Measurements from ENCODE around the gene CASKIN1. TPM values are rescaled to one million over a fixed set of nuclear protein-coding genes. Genes with fewer than 3 reads are reported as not detected.

The CASKIN1 gene
- total and polyA plus RNA-seq, 4 donors = under 0.01 to 0.17 (median 0.09) TPM; not detected in 1

Small RNA genes within 50 kb of the gene (small RNA-seq; reads per million reads assigned to genes)
- gene MIR3180-5 = not detected
- gene MIR4516 = not detected
- not detected for gene RF00019
- gene SNORD60 = not detected

Other genes with a start within 250 kb of the CASKIN1 start
- not detected for gene RPL3L, start 241.9 kb downstream of the CASKIN1 start, total RNA-seq
- under 1 TPM in 1 of 2 donors, not detected in 1; 0.14 TPM for gene RPL3L, start 241.9 kb downstream of the CASKIN1 start, polyA plus RNA-seq
- 100 to 1,000 TPM in 1 of 2 donors, 10 to 100 TPM in 1; 93.9 to 110 TPM for gene NDUFB10, start 237.1 kb downstream of the CASKIN1 start, total RNA-seq
- gene NDUFB10, start 237.1 kb downstream of the CASKIN1 start, polyA plus RNA-seq = 100 to 1,000 TPM; 156 to 195 TPM
- 1,000 to 10,000 TPM in 1 of 2 donors, 100 to 1,000 TPM in 1; 621 to 1,440 TPM for gene RPS2, start 231.8 kb downstream of the CASKIN1 start, total RNA-seq
- gene RPS2, start 231.8 kb downstream of the CASKIN1 start, polyA plus RNA-seq = 1,000 to 10,000 TPM in 1 of 2 donors, 100 to 1,000 TPM in 1; 524 to 1,259 TPM
- gene RNF151, start 229.7 kb downstream of the CASKIN1 start, total RNA-seq = not detected
- gene RNF151, start 229.7 kb downstream of the CASKIN1 start, polyA plus RNA-seq = not detected
- gene TBL3, start 224.6 kb downstream of the CASKIN1 start, total RNA-seq = 10 to 100 TPM; 12.5 to 13.9 TPM
- 10 to 100 TPM; 14.5 to 24.3 TPM for gene TBL3, start 224.6 kb downstream of the CASKIN1 start, polyA plus RNA-seq
- under 1 TPM; 0.28 to 0.67 TPM for gene NOXO1, start 215.1 kb downstream of the CASKIN1 start, total RNA-seq
- under 1 TPM in 1 of 2 donors, not detected in 1; 0.63 TPM for gene NOXO1, start 215.1 kb downstream of the CASKIN1 start, polyA plus RNA-seq
- 1 to 10 TPM; 7.4 to 9.0 TPM for gene GFER, start 212.4 kb downstream of the CASKIN1 start, total RNA-seq
- gene GFER, start 212.4 kb downstream of the CASKIN1 start, polyA plus RNA-seq = 10 to 100 TPM; 21.3 to 28.4 TPM
- gene SYNGR3, start 206.6 kb downstream of the CASKIN1 start, total RNA-seq = under 1 TPM; 0.17 to 0.47 TPM
- gene SYNGR3, start 206.6 kb downstream of the CASKIN1 start, polyA plus RNA-seq = under 1 TPM in 1 of 2 donors, not detected in 1; 0.09 TPM
- gene ZNF598, start 186.8 kb downstream of the CASKIN1 start, total RNA-seq = 10 to 100 TPM; 12.8 to 19.7 TPM
- 10 to 100 TPM in 1 of 2 donors, 1 to 10 TPM in 1; 2.7 to 28.4 TPM for gene ZNF598, start 186.8 kb downstream of the CASKIN1 start, polyA plus RNA-seq
- 1 to 10 TPM; 1.3 to 8.4 TPM for gene NPW, start 176.8 kb downstream of the CASKIN1 start, total RNA-seq
- gene NPW, start 176.8 kb downstream of the CASKIN1 start, polyA plus RNA-seq = 10 to 100 TPM in 1 of 2 donors, 1 to 10 TPM in 1; 9.9 to 20.6 TPM
- 10 to 100 TPM; 36.6 to 85.8 TPM for gene NHERF2, start 169.7 kb downstream of the CASKIN1 start, total RNA-seq
- 100 to 1,000 TPM in 1 of 2 donors, 10 to 100 TPM in 1; 62.4 to 205 TPM for gene NHERF2, start 169.7 kb downstream of the CASKIN1 start, polyA plus RNA-seq
- 10 to 100 TPM; 10.4 to 12.7 TPM for gene NTHL1, start 148.8 kb downstream of the CASKIN1 start, total RNA-seq
- 100 to 1,000 TPM in 1 of 2 donors, 10 to 100 TPM in 1; 25.4 to 166 TPM for gene NTHL1, start 148.8 kb downstream of the CASKIN1 start, polyA plus RNA-seq
- gene TSC2, start 148.6 kb downstream of the CASKIN1 start, total RNA-seq = 10 to 100 TPM; 28.3 to 51.2 TPM
- 10 to 100 TPM; 23.3 to 29.1 TPM for gene TSC2, start 148.6 kb downstream of the CASKIN1 start, polyA plus RNA-seq
- 10 to 100 TPM; 30.6 to 58.4 TPM for gene PKD1, start 60.7 kb downstream of the CASKIN1 start, total RNA-seq
- 10 to 100 TPM in 1 of 2 donors, 1 to 10 TPM in 1; 8.0 to 20.6 TPM for gene PKD1, start 60.7 kb downstream of the CASKIN1 start, polyA plus RNA-seq
- gene RAB26, start 48.0 kb downstream of the CASKIN1 start, total RNA-seq = 1 to 10 TPM; 1.9 to 3.9 TPM
- 1 to 10 TPM; 2.6 to 3.4 TPM for gene RAB26, start 48.0 kb downstream of the CASKIN1 start, polyA plus RNA-seq
- 10 to 100 TPM; 33.2 to 34.8 TPM for gene TRAF7, start 40.8 kb downstream of the CASKIN1 start, total RNA-seq
- 10 to 100 TPM; 14.7 to 36.6 TPM for gene TRAF7, start 40.8 kb downstream of the CASKIN1 start, polyA plus RNA-seq
- 10 to 100 TPM; 11.1 to 14.4 TPM for gene MLST8, start 8.8 kb upstream of the CASKIN1 start, total RNA-seq
- gene MLST8, start 8.8 kb upstream of the CASKIN1 start, polyA plus RNA-seq = 10 to 100 TPM; 26.0 to 26.7 TPM
- 1 to 10 TPM; 1.9 TPM for gene BRICD5, start 14.3 kb upstream of the CASKIN1 start, total RNA-seq
- gene BRICD5, start 14.3 kb upstream of the CASKIN1 start, polyA plus RNA-seq = under 1 TPM; 0.26 to 0.91 TPM
- gene PGP, start 18.2 kb upstream of the CASKIN1 start, total RNA-seq = 1 to 10 TPM; 5.8 to 9.9 TPM
- 1 to 10 TPM; 3.4 to 6.8 TPM for gene PGP, start 18.2 kb upstream of the CASKIN1 start, polyA plus RNA-seq
- 10 to 100 TPM; 16.5 to 19.1 TPM for gene E4F1, start 27.0 kb upstream of the CASKIN1 start, total RNA-seq
- 10 to 100 TPM in 1 of 2 donors, 1 to 10 TPM in 1; 4.4 to 11.0 TPM for gene E4F1, start 27.0 kb upstream of the CASKIN1 start, polyA plus RNA-seq
- under 1 TPM; 0.37 to 0.67 TPM for gene DNASE1L2, start 39.8 kb upstream of the CASKIN1 start, total RNA-seq
- under 1 TPM; 0.13 to 0.20 TPM for gene DNASE1L2, start 39.8 kb upstream of the CASKIN1 start, polyA plus RNA-seq
- 10 to 100 TPM; 36.8 to 53.0 TPM for gene ECI1, start 55.0 kb upstream of the CASKIN1 start, total RNA-seq
- gene ECI1, start 55.0 kb upstream of the CASKIN1 start, polyA plus RNA-seq = 100 to 1,000 TPM; 106 to 107 TPM
- gene RNPS1, start 71.5 kb upstream of the CASKIN1 start, total RNA-seq = 10 to 100 TPM; 36.5 to 38.2 TPM
- gene RNPS1, start 71.5 kb upstream of the CASKIN1 start, polyA plus RNA-seq = 10 to 100 TPM; 31.3 to 36.9 TPM
- 1 to 10 TPM in 1 of 2 donors, under 1 TPM in 1; 0.47 to 1.1 TPM for gene ABCA3, start 144.1 kb upstream of the CASKIN1 start, total RNA-seq
- gene ABCA3, start 144.1 kb upstream of the CASKIN1 start, polyA plus RNA-seq = 1 to 10 TPM in 1 of 2 donors, under 1 TPM in 1; 0.51 to 1.0 TPM
- 10 to 100 TPM in 1 of 2 donors, 1 to 10 TPM in 1; 1.8 to 46.3 TPM for gene CCNF, start 232.8 kb upstream of the CASKIN1 start, total RNA-seq
- 1 to 10 TPM in 1 of 2 donors, under 1 TPM in 1; 0.88 to 1.8 TPM for gene CCNF, start 232.8 kb upstream of the CASKIN1 start, polyA plus RNA-seq